ENCODE results near the gene ARHGAP44.

Gene ARHGAP44

DNA sequence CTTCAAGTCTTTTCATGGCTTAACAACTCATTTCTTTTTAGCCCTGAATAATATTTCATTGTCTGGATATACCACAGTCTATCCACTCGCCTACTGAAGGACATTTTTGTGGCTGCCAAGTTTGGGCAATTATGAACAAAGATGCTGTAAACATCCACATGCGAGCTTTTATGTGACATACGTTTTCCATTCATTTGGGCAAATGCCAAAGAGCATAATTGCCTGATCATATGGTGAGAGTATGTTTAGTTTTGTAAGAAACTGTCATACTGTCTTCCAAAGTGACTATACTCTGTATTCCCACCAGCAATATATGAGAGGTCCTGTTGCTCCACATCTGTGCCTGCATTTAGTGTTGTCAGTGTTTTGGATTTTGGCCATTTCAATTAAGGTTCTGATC lies 147.2 kb downstream of the ARHGAP44 start:
- in situ Hi-C loops (cut with MboI; ENCODE audit: low sequenced_read_pairs, unreplicated experiment) = no loop called here
- DNase-seq (ENCODE audit: low spot score) = no peak
- no peak for TF ChIP-seq CTCF (IDR thresholded peaks at IDR 0.05; ENCODE audit: borderline replicate concordance, control extremely low read depth, extremely low read depth, insufficient read depth, missing control alignments)

GRCh38 chr17:12940699-12941098 lies 151.4 kb downstream of the ARHGAP44 start:
- no peak for DNase-seq (ENCODE audit: low spot score)
- in situ Hi-C loops (cut with MboI; ENCODE audit: low sequenced_read_pairs, unreplicated experiment) = no loop called here
- no peak for TF ChIP-seq CTCF (IDR thresholded peaks at IDR 0.05; ENCODE audit: borderline replicate concordance, control extremely low read depth, extremely low read depth, insufficient read depth, missing control alignments)

DNA sequence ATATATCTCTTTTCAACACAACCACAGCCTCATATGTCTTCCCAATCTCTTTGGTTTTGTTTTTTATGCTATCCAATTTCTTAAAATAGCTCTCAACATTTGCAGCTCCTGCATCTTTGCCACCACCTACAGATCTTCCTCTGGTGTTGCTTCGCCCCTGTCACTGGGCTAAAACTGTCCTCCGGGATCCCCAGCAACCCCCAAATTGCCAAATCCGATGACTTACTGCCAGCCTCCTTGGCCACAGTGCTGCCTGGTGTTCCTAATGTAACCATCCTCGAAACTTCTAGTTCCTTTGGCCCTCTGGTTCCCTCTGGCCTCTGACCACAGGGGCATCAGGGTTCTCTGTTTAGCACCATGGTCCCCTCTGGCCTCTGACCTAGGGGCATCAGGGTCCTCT lies 157.7 kb downstream of the ARHGAP44 start:
- no peak for DNase-seq (ENCODE audit: low spot score)
- in situ Hi-C loops (cut with MboI; ENCODE audit: low sequenced_read_pairs, unreplicated experiment) = no loop called here

DNA sequence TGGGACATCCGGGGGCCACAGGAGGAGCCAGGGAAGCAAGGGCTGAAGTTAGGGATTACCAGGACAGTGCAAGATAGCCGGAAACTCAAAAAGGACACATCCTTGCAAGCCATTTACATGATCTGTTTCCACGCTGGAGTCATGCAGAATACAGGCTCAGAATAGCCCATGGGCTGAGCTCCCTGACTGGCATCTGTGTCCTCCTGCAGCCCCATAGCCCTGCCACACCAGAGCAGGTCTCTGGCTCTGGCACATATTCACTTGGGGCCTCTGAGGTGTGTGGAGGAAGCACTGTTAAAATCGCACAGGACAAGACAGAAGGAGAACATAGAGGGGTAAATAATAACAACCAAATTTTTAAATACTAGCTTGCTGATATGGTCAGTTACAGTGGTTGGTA lies 162.7 kb downstream of the ARHGAP44 start:
- in situ Hi-C loops (cut with MboI; ENCODE audit: low sequenced_read_pairs, unreplicated experiment) = no loop called here
- TF ChIP-seq CTCF (IDR thresholded peaks at IDR 0.05; ENCODE audit: borderline replicate concordance, control extremely low read depth, extremely low read depth, insufficient read depth, missing control alignments) = no peak
- no peak for DNase-seq (ENCODE audit: low spot score)

More for the DNA sequence above, 157.7 kb downstream of the ARHGAP44 start:
- no peak for TF ChIP-seq CTCF (IDR thresholded peaks at IDR 0.05; ENCODE audit: borderline replicate concordance, control extremely low read depth, extremely low read depth, insufficient read depth, missing control alignments)

DNA sequence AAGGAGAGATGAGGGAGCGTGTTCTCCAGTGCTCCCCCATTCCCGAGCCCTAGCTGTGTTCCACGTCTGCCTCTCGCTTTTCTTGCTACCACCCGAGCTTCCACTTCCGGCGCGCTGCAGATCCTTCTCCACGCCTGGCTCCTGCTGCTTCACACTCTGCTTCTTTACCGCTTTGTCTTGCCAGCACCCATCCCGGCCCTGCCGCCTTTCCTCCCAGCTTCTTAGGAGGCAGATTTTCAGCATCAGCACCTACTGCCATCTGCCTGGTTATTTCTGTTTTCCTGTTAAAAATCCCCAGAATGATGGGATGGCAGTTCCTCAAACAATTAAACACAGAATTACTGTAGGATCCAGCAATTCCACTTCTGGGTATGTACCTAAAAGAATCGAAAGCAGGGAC lies 163.9 kb downstream of the ARHGAP44 start:
- no peak for DNase-seq (ENCODE audit: low spot score)
- in situ Hi-C loops (cut with MboI; ENCODE audit: low sequenced_read_pairs, unreplicated experiment) = no loop called here
- TF ChIP-seq CTCF (IDR thresholded peaks at IDR 0.05; ENCODE audit: borderline replicate concordance, control extremely low read depth, extremely low read depth, insufficient read depth, missing control alignments) = no peak

DNA sequence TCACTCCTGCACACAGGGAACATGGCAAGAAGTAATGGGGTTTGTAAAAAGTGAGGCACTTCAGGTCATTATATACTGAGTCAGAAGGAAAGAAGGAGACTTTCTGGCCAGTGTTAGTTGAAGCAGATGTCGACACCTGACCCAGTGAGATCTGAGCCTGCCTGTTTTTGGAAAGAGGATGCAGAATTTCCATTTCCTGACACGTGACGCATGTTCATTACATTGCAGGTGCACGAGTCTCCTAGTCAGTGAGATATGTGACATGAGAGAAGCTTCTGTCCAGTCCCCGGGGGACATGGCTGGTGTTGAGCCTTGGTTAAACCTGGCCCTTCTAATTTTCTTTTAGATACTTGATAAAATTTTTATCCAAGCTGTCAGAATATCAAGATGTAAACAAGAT lies 166.2 kb downstream of the ARHGAP44 start:
- DNase-seq (ENCODE audit: low spot score) = no peak
- in situ Hi-C loops (cut with MboI; ENCODE audit: low sequenced_read_pairs, unreplicated experiment) = no loop called here
- no peak for TF ChIP-seq CTCF (IDR thresholded peaks at IDR 0.05; ENCODE audit: borderline replicate concordance, control extremely low read depth, extremely low read depth, insufficient read depth, missing control alignments)

- no peak for TF ChIP-seq CTCF (IDR thresholded peaks at IDR 0.05; ENCODE audit: borderline replicate concordance, control extremely low read depth, extremely low read depth, insufficient read depth, missing control alignments)
- no peak for DNase-seq (ENCODE audit: low spot score)
- in situ Hi-C loops (cut with MboI; ENCODE audit: low sequenced_read_pairs, unreplicated experiment) = no loop called here
These were observed 169.5 kb downstream of the ARHGAP44 start for GRCh38 chr17:12958786-12959185.
